Subcutaneous abdominal adipose tissue (tissue), 5 donors: Measurements from ENCODE around the gene WDR62.

Source experiments
- H3K27ac ChIP-seq: one replicate; pipeline ENCODE4 v1.7.0; 2013; ENCODE audit warnings: low read depth, mild to moderate bottlenecking, inconsistent platforms, low read length, moderate library complexity
- H3K27me3 ChIP-seq, 5 donors: one replicate each; pipeline ENCODE4 v1.7.0; 2013; ENCODE audit warnings: low read length in 5 of 5, inconsistent platforms in 1 of 5; ENCODE audit not compliant: control insufficient read depth in 5 of 5, insufficient read depth in 4 of 5
- H3K36me3 ChIP-seq, 5 donors: one replicate each; pipeline ENCODE4 v1.7.0; 2013; ENCODE audit warnings: low read length in 5 of 5; ENCODE audit not compliant: control insufficient read depth in 5 of 5, insufficient read depth in 5 of 5
- H3K4me1 ChIP-seq, 5 donors: one replicate each; pipeline ENCODE4 v1.7.0; 2013; ENCODE audit warnings: low read length in 5 of 5, mild to moderate bottlenecking in 3 of 5, moderate library complexity in 1 of 5; ENCODE audit not compliant: control insufficient read depth in 5 of 5, insufficient read depth in 5 of 5
- H3K4me3 ChIP-seq, 5 donors: one replicate each; pipeline ENCODE4 v1.7.0; 2013; ENCODE audit warnings: low read length in 5 of 5, low read depth in 1 of 5
- H3K9ac ChIP-seq, 5 donors: one replicate each; pipeline ENCODE4 v1.7.0; 2013; ENCODE audit warnings: low read length in 5 of 5, mild to moderate bottlenecking in 4 of 5, moderate library complexity in 3 of 5
- H3K9me3 ChIP-seq, 5 donors: one replicate each; pipeline ENCODE4 v1.7.0; 2013; ENCODE audit warnings: low read length in 5 of 5; ENCODE audit not compliant: control insufficient read depth in 5 of 5
- donor health status: healthy.
- donor health status: healthy.
- donor health status: healthy.
- donor health status: healthy.
- donor health status: healthy.

The WDR62 gene

DNA sequence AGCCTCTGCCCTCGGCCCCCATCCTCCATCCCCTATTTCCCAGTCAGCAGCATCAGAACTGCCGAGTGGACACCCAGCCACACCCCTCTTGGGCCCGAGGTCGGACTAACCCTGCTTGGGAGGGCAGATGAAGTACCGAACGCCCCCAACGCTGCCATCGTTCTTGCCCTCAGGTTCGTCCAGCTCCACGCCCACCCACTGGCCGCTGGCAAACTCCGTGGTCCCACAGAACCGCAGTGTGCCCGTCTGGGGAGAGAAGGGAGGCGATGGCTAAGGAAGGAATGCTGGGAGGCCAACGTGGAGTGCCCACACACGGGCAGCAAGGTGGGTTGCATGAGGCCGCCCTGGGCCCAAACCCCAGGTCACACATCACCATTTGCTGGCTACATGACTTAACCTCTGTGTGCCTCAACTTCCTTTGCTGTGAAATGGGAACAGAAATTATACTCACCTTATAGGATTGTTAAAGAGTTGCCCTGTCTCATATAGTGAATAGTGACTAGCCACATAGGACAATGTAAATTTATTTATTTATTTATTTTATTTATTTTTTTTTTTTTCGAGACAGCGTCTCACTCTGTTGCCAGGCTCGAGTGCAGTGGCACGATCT is 35.5 kb upstream of the WDR62 start:
- H3K4me3 ChIP-seq = no peak overlapping the region
- no peak overlapping the region for H3K27ac ChIP-seq
- H3K9me3 ChIP-seq = no peaks in the 10 kb centered on the region
- peaks cover 0 to 6% (median 6%) of the 10 kb centered on the region in 5 donors for H3K4me1 ChIP-seq
- peaks cover 0 to 37% (median 19%) of the 10 kb centered on the region in 5 donors for H3K36me3 ChIP-seq
- no peaks in the 10 kb centered on the region for H3K27me3 ChIP-seq
- no peak overlapping the region for H3K9ac ChIP-seq

DNA sequence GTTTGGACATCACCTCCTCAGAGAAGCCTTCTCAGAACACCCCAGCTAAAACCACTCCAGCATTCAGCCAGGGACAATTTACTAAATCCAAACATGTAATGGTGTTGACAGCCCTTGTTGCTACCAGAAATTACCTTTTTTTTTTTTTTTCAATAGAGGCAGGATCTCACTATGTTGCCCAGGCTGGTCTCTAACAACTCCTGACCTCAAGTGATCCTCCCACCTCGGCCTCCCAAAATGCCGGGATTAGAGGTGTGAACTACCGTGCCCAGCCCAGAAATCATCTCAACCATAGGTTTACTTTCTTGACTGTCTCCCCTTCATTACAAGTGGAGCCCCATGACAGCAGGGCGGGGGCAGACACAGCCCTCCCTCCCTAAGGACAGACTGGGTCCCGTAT is 31.3 kb upstream of the WDR62 start:
- Histone ChIP-seq H3K4me1 (no peaks in the 10 kb centered on the region), H3K36me3 (peaks cover 0 to 43% (median 21%) of the 10 kb centered on the region in 5 donors), H3K27ac (no peak overlapping the region), H3K9ac (no peak overlapping the region), H3K4me3 (no peak overlapping the region), H3K9me3 (no peaks in the 10 kb centered on the region), H3K27me3 (no peaks in the 10 kb centered on the region)

DNA sequence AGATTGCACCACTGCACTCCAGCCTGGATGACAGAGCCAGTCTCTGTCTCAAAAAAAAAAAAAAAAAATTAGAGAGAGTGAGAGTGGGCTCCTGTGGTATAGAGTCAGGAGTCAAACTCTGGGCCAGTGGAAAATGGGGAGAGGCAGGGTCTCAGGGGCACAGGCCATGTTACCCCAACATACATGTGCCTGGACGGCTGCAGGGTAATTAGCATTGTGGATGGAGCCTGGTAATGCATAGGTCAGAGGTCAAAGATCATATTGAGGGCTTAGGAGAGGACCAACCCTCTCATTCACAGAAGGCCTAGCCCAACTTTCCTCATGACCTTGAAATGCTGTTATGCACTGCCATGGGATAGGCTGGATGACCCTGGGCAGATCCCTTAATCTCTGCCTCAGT is 29.2 kb upstream of the WDR62 start:
- H3K4me1 ChIP-seq = peaks cover 0 to 1% (median 0%) of the 10 kb centered on the region in 5 donors
- H3K36me3 ChIP-seq = peaks cover 0 to 39% (median 21%) of the 10 kb centered on the region in 5 donors
- no peak overlapping the region for H3K4me3 ChIP-seq
- H3K27ac ChIP-seq = no peak overlapping the region
- H3K27me3 ChIP-seq = no peaks in the 10 kb centered on the region
- no peak overlapping the region for H3K9ac ChIP-seq
- no peaks in the 10 kb centered on the region for H3K9me3 ChIP-seq

DNA sequence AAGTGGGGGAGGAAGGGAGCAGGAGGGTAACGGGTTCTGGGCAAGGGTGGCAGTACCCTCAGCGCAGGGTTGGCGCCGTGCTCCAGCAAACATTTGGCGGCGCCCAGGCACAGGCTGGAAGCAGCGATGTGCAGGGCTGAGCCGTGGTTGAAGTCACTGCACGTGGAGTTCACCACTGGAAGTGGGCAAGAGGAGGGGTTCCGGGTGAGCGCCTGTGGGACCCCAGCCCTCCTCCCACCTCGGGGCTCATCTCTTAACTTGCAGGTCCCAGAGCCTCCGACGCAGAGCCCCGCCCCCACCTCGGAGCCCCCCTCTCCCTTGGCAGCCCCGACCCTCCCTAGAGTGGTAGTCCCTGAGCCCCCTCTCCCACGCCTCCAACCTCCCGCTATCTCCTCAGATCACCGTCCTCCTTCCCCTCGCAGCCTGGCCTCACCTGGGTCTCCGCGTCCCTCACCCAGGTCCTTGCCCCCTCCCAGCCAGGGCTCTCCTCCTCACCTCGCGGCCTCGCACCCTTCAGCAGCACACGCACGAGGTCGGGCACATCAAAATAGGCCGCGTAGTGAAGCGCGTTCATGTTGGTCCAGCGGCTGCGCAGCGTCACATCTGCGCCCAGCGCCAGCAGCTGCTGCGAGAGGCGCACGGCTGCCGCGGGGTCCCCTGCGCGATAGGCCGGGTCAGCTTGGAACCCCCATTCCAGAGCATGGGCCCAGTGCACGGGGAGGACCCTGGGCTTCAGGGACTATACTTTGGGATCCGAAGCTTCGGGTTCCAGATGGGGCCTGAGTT is 28.4 kb upstream of the WDR62 start:
- Histone ChIP-seq H3K36me3 (peaks cover 0 to 39% (median 21%) of the 10 kb centered on the region in 5 donors), H3K4me3 (no peak overlapping the region), H3K27me3 (no peaks in the 10 kb centered on the region), H3K9me3 (no peaks in the 10 kb centered on the region), H3K9ac (no peak overlapping the region), H3K27ac (no peak overlapping the region), H3K4me1 (peaks cover 0 to 6% (median 2%) of the 10 kb centered on the region in 5 donors)

DNA sequence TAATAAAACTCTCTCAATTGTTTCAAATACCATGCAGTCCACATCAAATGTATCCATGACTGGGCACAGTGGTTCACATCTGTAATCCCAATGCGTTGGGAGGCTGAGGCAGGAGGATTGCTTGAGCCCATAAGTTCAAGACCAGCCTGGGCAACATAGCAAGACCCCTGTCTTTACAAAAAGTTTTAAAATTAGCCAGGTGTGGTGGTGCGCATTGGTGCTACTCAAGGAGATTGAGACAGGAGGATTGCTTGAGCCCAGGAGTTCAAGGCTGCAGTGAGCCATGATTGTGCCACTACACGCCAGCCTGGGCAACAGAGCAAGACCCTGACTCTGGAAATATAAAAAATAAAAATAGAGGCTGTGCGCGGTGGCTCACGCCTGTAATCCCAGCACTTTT is 27.0 kb upstream of the WDR62 start:
- Histone ChIP-seq H3K9ac (no peak overlapping the region), H3K27me3 (no peaks in the 10 kb centered on the region), H3K4me1 (peaks cover 0 to 20% (median 12%) of the 10 kb centered on the region in 5 donors), H3K36me3 (peaks cover 0 to 34% (median 21%) of the 10 kb centered on the region in 5 donors), H3K4me3 (no peak overlapping the region), H3K27ac (no peak overlapping the region), H3K9me3 (no peaks in the 10 kb centered on the region)

DNA sequence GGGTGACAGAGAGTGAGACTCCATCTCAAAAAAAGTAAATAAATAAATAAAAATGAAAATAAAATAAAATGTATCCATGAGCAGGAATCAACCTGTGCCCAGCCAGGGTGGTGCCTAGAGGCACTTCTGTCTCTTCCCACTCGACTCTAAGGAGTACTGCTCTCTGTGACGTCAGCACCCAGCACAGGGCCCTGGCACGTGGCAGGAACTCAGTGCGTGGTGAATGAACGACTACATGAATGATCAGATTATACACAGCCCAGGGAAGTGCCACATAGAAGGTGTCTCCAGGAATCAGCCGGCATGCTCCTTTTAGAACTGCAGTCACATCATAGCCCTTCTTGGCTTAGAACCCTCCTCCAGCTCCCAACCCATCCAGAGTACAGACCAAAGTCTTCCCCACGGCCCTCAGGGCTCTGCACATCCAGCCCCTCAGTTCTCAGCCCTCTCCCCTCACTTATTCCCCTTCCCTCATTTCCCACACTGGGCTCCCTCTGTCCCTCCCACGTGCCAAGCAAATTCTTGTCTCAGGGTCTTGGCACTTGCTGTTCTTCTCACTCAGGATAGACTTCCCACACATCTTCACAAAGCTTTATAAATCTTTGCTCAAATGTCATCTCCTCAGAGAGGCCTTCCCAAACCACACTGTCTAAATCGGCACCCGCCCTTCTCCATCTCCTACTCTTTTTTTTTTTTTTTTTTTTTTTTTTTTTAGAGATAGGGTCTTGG is 26.2 kb upstream of the WDR62 start:
- Histone ChIP-seq H3K36me3 (peaks cover 0 to 30% (median 17%) of the 10 kb centered on the region in 5 donors), H3K27me3 (no peaks in the 10 kb centered on the region), H3K4me1 (peaks cover 0 to 24% (median 16%) of the 10 kb centered on the region in 5 donors), H3K4me3 (no peak overlapping the region), H3K9ac (no peak overlapping the region), H3K27ac (no peak overlapping the region), H3K9me3 (no peaks in the 10 kb centered on the region)

DNA sequence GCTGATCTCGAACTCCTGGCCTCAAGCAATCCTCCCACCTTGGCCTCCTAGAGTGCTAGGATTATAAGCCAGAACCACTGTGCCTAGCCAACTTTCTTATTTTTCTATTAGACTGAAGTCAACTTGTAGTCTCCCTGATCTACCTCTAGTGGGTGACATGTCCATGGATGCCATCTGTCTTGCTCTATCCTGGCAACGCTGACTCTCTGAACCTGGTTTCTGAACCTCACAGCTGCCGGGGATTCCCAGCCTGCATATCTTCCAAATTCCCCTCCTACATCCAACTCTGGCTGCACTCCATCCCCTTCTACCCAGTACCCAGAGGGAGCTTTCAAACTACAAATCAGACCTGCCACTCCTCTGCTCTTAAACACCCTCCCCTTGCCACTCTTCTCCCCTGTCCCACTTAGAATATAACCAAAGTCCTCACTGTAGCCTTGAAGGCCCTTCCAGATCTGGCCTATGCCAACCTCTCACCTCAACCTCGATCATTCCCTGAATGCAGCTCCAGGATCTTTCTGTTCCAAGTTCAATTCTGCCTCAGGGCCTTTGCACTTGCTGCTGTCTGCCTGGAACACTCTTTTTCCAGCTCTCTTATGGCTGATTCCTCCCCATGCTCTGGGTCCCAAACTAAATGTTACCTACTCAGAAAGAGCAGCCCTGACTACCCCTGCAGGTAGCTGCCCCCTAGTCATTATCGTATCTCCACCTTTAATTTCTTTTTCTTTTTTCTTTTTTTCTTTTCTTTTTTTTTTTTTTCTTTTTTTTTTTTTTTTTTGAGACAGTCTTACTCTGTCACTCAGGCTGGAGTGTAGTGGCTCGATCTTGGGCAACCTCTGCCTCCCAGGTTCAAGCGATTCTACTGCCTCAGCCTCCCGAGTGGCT is 24.2 kb upstream of the WDR62 start:
- Histone ChIP-seq H3K4me1 (peaks cover 0 to 24% (median 16%) of the 10 kb centered on the region in 5 donors), H3K36me3 (peaks cover 0 to 25% (median 15%) of the 10 kb centered on the region in 5 donors), H3K27ac (peak overlapping the region; percentile 60), H3K9me3 (no peaks in the 10 kb centered on the region), H3K4me3 (no peak overlapping the region), H3K27me3 (no peaks in the 10 kb centered on the region), H3K9ac (peak overlapping the region in 1 of 5 donors; percentile 26)

DNA sequence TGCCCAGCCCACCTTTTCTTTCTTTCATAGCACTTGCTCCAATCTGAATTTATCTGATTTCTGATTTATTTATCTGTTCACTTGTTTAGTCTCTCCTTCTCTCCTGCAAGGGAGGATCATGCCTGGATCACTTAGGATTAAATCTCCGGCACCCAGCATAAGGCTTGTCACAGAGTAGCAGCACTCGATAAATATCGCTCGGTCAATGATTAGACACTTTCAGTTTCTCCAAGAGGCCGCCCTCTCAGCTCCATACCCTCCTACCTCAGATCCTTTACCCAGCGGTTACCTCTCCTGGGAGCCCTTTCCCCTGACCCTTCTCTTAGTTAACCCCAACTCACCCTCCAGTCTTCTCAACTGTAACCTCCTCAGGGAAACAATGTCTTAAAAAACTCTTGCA is 23.4 kb upstream of the WDR62 start:
- Histone ChIP-seq H3K4me3 (no peak overlapping the region), H3K36me3 (peaks cover 0 to 20% (median 15%) of the 10 kb centered on the region in 5 donors), H3K27ac (peak overlapping the region; percentile 29), H3K9me3 (no peaks in the 10 kb centered on the region), H3K4me1 (peaks cover 0 to 24% (median 16%) of the 10 kb centered on the region in 5 donors), H3K27me3 (no peaks in the 10 kb centered on the region), H3K9ac (peak overlapping the region in 3 of 5 donors; percentile 28 to 56 (median 34))

DNA sequence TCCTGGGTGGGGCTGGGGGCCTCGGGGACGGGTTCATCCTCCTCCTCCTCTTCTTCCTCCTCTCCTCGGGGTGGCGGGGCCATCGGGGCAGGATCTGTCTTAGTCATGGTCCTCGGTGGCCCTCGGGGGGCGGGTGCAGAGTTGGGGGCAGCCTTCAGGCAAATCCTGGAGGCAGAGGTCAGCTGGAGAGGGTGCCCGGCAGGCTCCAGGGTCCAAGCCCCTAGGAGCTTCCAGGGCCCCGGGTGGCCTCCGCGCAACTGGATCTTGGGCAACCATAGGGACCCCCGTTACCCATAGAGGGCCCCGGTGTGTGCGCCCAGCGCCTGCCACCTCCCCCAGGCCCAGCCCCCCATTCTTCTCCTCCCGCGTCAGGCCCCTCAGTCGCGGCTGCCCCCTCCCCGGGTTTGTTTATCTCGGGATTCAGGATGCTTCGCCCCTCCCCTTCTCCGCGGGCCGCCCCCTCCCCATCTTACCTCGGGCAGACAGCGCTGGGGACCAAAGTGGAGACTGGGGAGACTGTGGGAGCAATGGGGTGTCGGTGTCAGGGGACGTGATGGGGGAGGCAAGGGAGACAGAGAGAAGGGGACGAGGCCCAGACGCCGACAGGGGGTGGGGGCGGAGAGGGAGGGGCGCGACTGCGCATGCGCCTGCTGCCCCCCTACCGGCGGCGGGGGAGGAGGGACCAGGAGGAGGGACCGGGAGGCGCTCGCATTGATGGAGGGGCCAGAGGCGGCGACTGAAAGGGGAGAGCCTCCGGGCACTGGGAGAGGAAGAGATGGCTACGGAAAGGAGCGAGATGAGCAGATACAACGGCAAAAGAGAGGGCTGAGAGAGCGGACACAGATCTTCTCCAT is 22.2 kb upstream of the WDR62 start, which contains the start of gene CLIP3:
Gene CLIP3 (minus strand): TSS at position 623 of the 854 bp plus-strand sequence. CDS start 516 bp downstream, at position 107.
- Histone ChIP-seq H3K4me1 (peaks cover 0 to 24% (median 16%) of the 10 kb centered on the region in 5 donors), H3K36me3 (peaks cover 0 to 12% (median 8%) of the 10 kb centered on the region in 5 donors), H3K4me3 (peak within 1 kb of the TSS; percentile 28 to 62 (median 50)), H3K9me3 (no peaks in the 10 kb centered on the region), H3K9ac (peak within 1 kb of the TSS in 1 of 5 donors; percentile 56), H3K27ac (peak within 1 kb of the TSS; percentile 29), H3K27me3 (no peaks in the 10 kb centered on the region)
